Effector memory CD4-positive, alpha-beta T cell (primary cell): ENCODE results near the gene LGI1.
"Not testable (repeated sequence)": the region's sequence is repeated elsewhere in the genome, so short reads cannot be mapped to it uniquely, and the experiment has no call there.

Experiments
- DNase-seq, 3 donors: peaks; one replicate each; pipeline ENCODE4 v3.0.0-alpha.2; 2020
- H3K27ac ChIP-seq: 2 replicates; pipeline ENCODE4 v1.7.0; 2013; ENCODE audit warnings: mild to moderate bottlenecking, low read length, moderate library complexity; ENCODE audit not compliant: insufficient read depth, poor library complexity, severe bottlenecking
- H3K27me3 ChIP-seq: replicated peaks from 2 replicates; pipeline ENCODE4 v1.7.0; 2013; ENCODE audit warnings: mild to moderate bottlenecking, low read length; ENCODE audit not compliant: insufficient read depth, control insufficient read depth, poor library complexity, severe bottlenecking
- H3K36me3 ChIP-seq: 2 replicates; pipeline ENCODE4 v1.7.0; 2013; ENCODE audit warnings: mild to moderate bottlenecking, low read length, moderate library complexity; ENCODE audit not compliant: control insufficient read depth, insufficient read depth
- H3K4me1 ChIP-seq: 2 replicates; pipeline ENCODE4 v1.7.0; 2013; ENCODE audit warnings: low read length, mild to moderate bottlenecking; ENCODE audit not compliant: control insufficient read depth, insufficient read depth, poor library complexity, severe bottlenecking
- H3K4me3 ChIP-seq: 2 replicates; pipeline ENCODE4 v1.7.0; 2013; ENCODE audit warnings: low read length, low read depth, mild to moderate bottlenecking; ENCODE audit not compliant: insufficient read depth, poor library complexity, severe bottlenecking
- H3K9me3 ChIP-seq: 2 replicates; pipeline ENCODE4 v1.7.0; 2013; ENCODE audit warnings: mild to moderate bottlenecking, low read length, moderate library complexity; ENCODE audit not compliant: control insufficient read depth

Gene LGI1

DNA sequence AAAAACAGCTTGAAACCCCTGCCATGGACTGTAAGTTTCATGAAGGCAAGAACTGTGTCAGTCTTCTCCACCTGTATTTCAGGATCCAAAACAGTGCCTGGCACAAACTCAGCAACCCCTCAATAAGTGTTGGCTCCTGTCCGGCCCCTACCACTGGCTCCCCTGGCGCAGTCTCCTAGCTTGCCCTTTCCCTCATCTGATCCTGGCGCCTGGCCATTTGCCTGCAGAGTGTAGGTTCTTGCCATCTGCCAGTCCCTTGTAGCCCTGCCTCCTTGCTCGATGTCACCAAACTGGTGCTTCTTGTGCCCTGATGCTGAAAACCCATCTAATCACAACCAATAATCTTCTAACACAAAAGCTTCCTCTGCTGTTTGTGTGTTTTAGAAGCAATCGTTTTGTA, 60.4 kb downstream of the LGI1 start:
- H3K36me3 ChIP-seq: no peaks in the 10 kb centered on the region
- no peak for DNase-seq
- no peak overlapping the region for H3K27ac ChIP-seq
- H3K4me3 ChIP-seq: no peak overlapping the region
- H3K9me3 ChIP-seq: no peaks in the 10 kb centered on the region
- H3K27me3 ChIP-seq: no peaks in the 10 kb centered on the region
- H3K4me1 ChIP-seq: no peaks in the 10 kb centered on the region

DNA sequence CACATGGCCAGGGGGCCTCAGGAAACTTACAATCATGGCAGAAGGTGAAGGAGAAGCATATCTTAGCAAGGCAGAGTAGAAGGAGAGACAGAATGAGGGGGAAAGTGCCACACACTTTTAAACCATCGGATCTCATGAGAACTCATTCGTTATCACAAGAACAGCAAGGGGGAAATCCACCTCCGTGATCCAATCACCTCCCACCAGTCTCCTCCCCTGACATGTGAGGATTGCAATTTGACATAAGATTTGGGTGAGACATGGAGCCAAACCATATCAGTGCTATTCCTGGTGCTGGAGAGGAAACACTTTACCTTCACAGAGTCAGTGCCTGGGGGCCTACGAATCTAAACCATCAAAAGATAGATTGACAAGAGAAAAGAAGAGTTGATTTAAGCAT, 61.8 kb downstream of the LGI1 start:
- Histone ChIP-seq H3K4me3 (no peak overlapping the region), H3K27ac (no peak overlapping the region), H3K9me3 (no peaks in the 10 kb centered on the region), H3K4me1 (no peaks in the 10 kb centered on the region), H3K27me3 (no peaks in the 10 kb centered on the region), H3K36me3 (no peaks in the 10 kb centered on the region)
- no peak for DNase-seq

- Histone ChIP-seq H3K27me3 (no peaks in the 10 kb centered on the region), H3K27ac (no peak overlapping the region), H3K36me3 (no peaks in the 10 kb centered on the region), H3K9me3 (no peaks in the 10 kb centered on the region), H3K4me1 (no peaks in the 10 kb centered on the region), H3K4me3 (no peak overlapping the region)
- DNase-seq: no peak
Observed at GRCh38 chr10:93820434-93820833, 62.7 kb downstream of the LGI1 start.

GRCh38 chr10:93821051-93821772, 63.5 kb downstream of the LGI1 start:
- Histone ChIP-seq H3K27me3 (no peaks in the 10 kb centered on the region), H3K27ac (no peak overlapping the region), H3K36me3 (no peaks in the 10 kb centered on the region), H3K4me3 (no peak overlapping the region), H3K4me1 (no peaks in the 10 kb centered on the region), H3K9me3 (no peaks in the 10 kb centered on the region)
- DNase-seq: no peak

- Histone ChIP-seq H3K9me3 (no peaks in the 10 kb centered on the region), H3K4me1 (no peaks in the 10 kb centered on the region), H3K27ac (no peak overlapping the region), H3K27me3 (no peaks in the 10 kb centered on the region), H3K4me3 (no peak overlapping the region), H3K36me3 (no peaks in the 10 kb centered on the region)
- DNase-seq: no peak
Observed at GRCh38 chr10:93826355-93826754, 68.6 kb downstream of the LGI1 start.

DNA sequence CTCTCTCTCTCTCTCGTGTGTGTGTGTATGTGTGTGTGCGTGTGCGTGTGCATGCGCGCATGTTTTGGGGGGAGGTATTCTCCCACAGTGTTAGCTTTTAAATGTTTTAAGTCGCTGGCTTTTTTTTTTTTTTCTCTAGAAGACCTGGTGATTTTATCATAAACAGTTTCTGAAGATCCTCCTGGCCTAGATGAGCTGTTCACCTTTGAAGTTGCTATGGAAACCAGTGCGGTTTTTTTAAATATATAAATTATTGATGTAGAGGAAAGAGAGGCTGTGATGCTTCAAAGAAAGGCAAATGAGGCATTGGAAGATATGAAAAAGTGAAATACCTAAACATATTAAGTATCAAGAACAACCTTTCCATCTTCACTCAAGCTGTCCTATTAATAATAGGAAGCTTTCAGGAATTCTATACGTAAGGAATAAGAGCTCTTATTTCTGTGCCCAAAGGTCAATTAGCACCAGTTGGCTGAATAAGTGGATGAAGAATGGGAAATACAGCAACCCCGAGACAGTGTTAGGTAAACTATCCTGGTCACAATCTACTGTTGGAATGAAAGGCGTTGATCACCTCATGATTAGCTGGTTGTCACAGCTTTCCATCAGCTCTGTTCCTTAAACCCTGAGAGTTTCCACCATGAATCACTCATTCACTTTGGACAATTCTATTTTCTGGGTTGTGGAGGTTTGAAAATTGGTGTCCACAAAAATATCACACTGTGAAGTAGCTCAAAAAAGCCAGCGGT, 69.5 kb downstream of the LGI1 start:
- Histone ChIP-seq H3K4me3 (no peak overlapping the region), H3K27ac (no peak overlapping the region), H3K27me3 (no peaks in the 10 kb centered on the region), H3K9me3 (no peaks in the 10 kb centered on the region), H3K36me3 (no peaks in the 10 kb centered on the region), H3K4me1 (no peaks in the 10 kb centered on the region)
- DNase-seq: no peak

DNA sequence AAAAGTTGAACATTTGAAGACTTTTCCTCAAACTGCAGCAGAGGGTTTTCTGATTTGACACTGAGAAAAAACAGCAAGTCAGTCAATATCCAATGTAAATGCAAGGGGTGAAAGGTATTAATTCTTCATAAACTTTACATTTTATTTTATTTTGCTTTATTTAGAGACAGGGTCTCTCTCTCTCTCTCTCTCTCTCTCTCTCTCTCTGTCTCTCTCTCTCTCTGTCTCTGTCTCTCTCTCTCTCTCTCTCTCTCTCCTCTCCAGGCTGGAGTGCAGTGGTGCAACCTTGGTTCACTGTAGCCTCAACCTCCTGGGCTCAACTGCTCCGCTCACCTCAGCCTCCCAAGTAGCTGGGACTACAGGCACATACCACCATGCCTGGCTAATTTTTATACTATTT, 73.3 kb downstream of the LGI1 start:
- DNase-seq, H3K9me3 ChIP-seq, H3K27ac ChIP-seq, H3K4me1 ChIP-seq, H3K4me3 ChIP-seq, H3K27me3 ChIP-seq, H3K36me3 ChIP-seq: not testable (repeated sequence)

- H3K36me3 ChIP-seq: no peaks in the 10 kb centered on the region
- H3K27ac ChIP-seq: no peak overlapping the region
- no peaks in the 10 kb centered on the region for H3K4me1 ChIP-seq
- no peaks in the 10 kb centered on the region for H3K9me3 ChIP-seq
- H3K27me3 ChIP-seq: no peaks in the 10 kb centered on the region
- no peak overlapping the region for H3K4me3 ChIP-seq
- no peak for DNase-seq
Observed at GRCh38 chr10:93835770-93836169, 78.0 kb downstream of the LGI1 start.

- Histone ChIP-seq H3K4me3 (no peak overlapping the region), H3K4me1 (no peaks in the 10 kb centered on the region)
Observed at GRCh38 chr10:93837822-93838221, 80.1 kb downstream of the LGI1 start.

GRCh38 chr10:93838278-93838677, 80.5 kb downstream of the LGI1 start:
- Histone ChIP-seq H3K4me1 (no peaks in the 10 kb centered on the region), H3K4me3 (no peak overlapping the region), H3K36me3 (no peaks in the 10 kb centered on the region), H3K27ac (no peak overlapping the region), H3K9me3 (no peaks in the 10 kb centered on the region), H3K27me3 (no peaks in the 10 kb centered on the region)
- DNase-seq: no peak

More at GRCh38 chr10:93837822-93838221, 80.1 kb downstream of the LGI1 start:
- DNase-seq: no peak
- Histone ChIP-seq H3K27me3 (no peaks in the 10 kb centered on the region), H3K36me3 (no peaks in the 10 kb centered on the region), H3K27ac (no peak overlapping the region), H3K9me3 (no peaks in the 10 kb centered on the region)
